ENCODE measurements around the gene NCF1. TPM values are rescaled to one million over a fixed set of nuclear protein-coding genes. Genes with fewer than 3 reads are reported as not detected.

Gene NCF1
- 0.63 and 2.0 TPM in 2 replicates for total RNA-seq

GRCh38 chr7:74773760-74774750, at the start of gene NCF1:
Gene NCF1 (plus strand): TSS chr7:74774011. CDS start chr7:74774032, 21 bp downstream.

Other genes starting within 250 kb of the NCF1 start
- gene GTF2I, start 116.3 kb upstream of the NCF1 start, total RNA-seq = 83.9 and 124 TPM in 2 replicates
- 0.49 and 4.7 TPM in 2 replicates for gene GTF2IRD2, start 77.6 kb downstream of the NCF1 start, total RNA-seq
- gene CASTOR2, start 190.7 kb downstream of the NCF1 start, total RNA-seq = 18.3 and 28.8 TPM in 2 replicates